Central memory CD4-positive, alpha-beta T cell (primary cell): ENCODE measurements around the gene MESP2.

ENCODE experiments used
- DNase-seq: peaks from one replicate; pipeline ENCODE4 v3.0.0; 2022

MESP2 gene

GRCh38 chr15:89756897-89757296, 19.2 kb upstream of the MESP2 start:
- DNase-seq = no peak

GRCh38 chr15:89758283-89758682, 17.8 kb upstream of the MESP2 start:
- DNase-seq = no peak

GRCh38 chr15:89758981-89759380, 17.2 kb upstream of the MESP2 start:
- no peak for DNase-seq

- DNase-seq = no peak
Measured at GRCh38 chr15:89759835-89760234, 16.3 kb upstream of the MESP2 start.

- peak; percentile 37 for DNase-seq
Measured at GRCh38 chr15:89760303-89761008, 15.7 kb upstream of the MESP2 start.

GRCh38 chr15:89761009-89761831, 14.9 kb upstream of the MESP2 start:
- no peak for DNase-seq

- DNase-seq = no peak
Measured at GRCh38 chr15:89761929-89762328, 14.2 kb upstream of the MESP2 start.

GRCh38 chr15:89765694-89766093, 10.4 kb upstream of the MESP2 start:
- DNase-seq = no peak

GRCh38 chr15:89766357-89767311, 9.5 kb upstream of the MESP2 start:
- no peak for DNase-seq

GRCh38 chr15:89767411-89767915, 8.7 kb upstream of the MESP2 start:
- DNase-seq = no peak

GRCh38 chr15:89768071-89768500, 8.0 kb upstream of the MESP2 start:
- DNase-seq = no peak

GRCh38 chr15:89769366-89769765, 6.8 kb upstream of the MESP2 start:
- no peak for DNase-seq

GRCh38 chr15:89770041-89770440, 6.1 kb upstream of the MESP2 start:
- DNase-seq = no peak

- no peak for DNase-seq
Measured at GRCh38 chr15:89772932-89773583, 3.1 kb upstream of the MESP2 start.

- no peak for DNase-seq
Measured at GRCh38 chr15:89774492-89774891, 1.6 kb upstream of the MESP2 start.

GRCh38 chr15:89775815-89776214, 317 bp upstream of the MESP2 start:
- no peak for DNase-seq

GRCh38 chr15:89777073-89777751, 1.1 kb downstream of the MESP2 start:
- no peak for DNase-seq

GRCh38 chr15:89777782-89778380, 1.7 kb downstream of the MESP2 start:
- no peak for DNase-seq

GRCh38 chr15:89778861-89779260, 2.7 kb downstream of the MESP2 start:
- DNase-seq = no peak

GRCh38 chr15:89780601-89781000, 4.5 kb downstream of the MESP2 start:
- no peak for DNase-seq

- no peak for DNase-seq
Measured at GRCh38 chr15:89781055-89781454, 4.9 kb downstream of the MESP2 start.
